Omental fat pad (tissue), 4 donors: ENCODE data around the gene HOXB1. TPM values are rescaled to one million over a fixed set of nuclear protein-coding genes. Genes with fewer than 3 reads are reported as not detected.

Experiments
- ATAC-seq: fragments of 150-250 bp; one replicate; pipeline ENCODE4 v1.9.1; 2016; ENCODE audit warnings: mild to moderate bottlenecking, moderate library complexity; ENCODE audit not compliant: low FRiP score
- DNase-seq: peaks from one replicate; pipeline ENCODE4 v3.0.0-alpha.2; 2019; ENCODE audit warnings: low spot score
- total RNA-seq, 4 donors: library from RNA; depleted of rRNA; stranded (reverse); fragments of >200 nt; gene quantifications; one replicate each; pipeline ENCODE4 v1.1.0, GENCODE V29; 2016
- TF ChIP-seq, protein P1 (sequence below), 3 donors: fragments of 450-650 bp; IDR thresholded peaks; one replicate each; pipeline ENCODE4 v1.5.1; 2016 to 2017; ENCODE audit warnings: antibody characterized with exemption in 3 of 3, mild to moderate bottlenecking in 3 of 3, moderate library complexity in 2 of 3

Gene HOXB1
- total RNA-seq, 4 donors from 2014 or later = not detected

DNA sequence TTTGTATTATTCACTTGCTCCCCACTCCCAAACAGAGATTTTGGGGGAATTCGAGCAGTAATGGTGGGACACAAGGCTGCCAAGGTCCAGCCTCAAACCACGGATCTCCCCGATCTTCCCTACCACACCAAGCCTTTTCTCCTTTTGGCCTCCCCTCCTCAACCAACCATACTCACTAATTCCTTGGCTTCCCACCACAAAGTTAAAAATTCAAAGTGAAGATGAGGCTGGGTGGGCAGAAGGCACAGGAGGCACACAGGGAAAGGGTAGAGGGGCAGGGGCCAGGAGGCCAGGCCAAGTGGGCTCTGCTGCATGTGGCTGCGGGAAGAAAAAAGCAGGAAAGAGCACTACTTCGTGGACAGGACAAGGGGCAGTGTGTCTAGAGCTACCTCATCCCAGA, 32.1 kb upstream of the HOXB1 start:
- TF ChIP-seq, protein P1, sequence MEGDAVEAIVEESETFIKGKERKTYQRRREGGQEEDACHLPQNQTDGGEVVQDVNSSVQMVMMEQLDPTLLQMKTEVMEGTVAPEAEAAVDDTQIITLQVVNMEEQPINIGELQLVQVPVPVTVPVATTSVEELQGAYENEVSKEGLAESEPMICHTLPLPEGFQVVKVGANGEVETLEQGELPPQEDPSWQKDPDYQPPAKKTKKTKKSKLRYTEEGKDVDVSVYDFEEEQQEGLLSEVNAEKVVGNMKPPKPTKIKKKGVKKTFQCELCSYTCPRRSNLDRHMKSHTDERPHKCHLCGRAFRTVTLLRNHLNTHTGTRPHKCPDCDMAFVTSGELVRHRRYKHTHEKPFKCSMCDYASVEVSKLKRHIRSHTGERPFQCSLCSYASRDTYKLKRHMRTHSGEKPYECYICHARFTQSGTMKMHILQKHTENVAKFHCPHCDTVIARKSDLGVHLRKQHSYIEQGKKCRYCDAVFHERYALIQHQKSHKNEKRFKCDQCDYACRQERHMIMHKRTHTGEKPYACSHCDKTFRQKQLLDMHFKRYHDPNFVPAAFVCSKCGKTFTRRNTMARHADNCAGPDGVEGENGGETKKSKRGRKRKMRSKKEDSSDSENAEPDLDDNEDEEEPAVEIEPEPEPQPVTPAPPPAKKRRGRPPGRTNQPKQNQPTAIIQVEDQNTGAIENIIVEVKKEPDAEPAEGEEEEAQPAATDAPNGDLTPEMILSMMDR (IDR thresholded peaks at IDR 0.05) = no peak
- DNase-seq (no peak), ATAC-seq (no peak)

DNA sequence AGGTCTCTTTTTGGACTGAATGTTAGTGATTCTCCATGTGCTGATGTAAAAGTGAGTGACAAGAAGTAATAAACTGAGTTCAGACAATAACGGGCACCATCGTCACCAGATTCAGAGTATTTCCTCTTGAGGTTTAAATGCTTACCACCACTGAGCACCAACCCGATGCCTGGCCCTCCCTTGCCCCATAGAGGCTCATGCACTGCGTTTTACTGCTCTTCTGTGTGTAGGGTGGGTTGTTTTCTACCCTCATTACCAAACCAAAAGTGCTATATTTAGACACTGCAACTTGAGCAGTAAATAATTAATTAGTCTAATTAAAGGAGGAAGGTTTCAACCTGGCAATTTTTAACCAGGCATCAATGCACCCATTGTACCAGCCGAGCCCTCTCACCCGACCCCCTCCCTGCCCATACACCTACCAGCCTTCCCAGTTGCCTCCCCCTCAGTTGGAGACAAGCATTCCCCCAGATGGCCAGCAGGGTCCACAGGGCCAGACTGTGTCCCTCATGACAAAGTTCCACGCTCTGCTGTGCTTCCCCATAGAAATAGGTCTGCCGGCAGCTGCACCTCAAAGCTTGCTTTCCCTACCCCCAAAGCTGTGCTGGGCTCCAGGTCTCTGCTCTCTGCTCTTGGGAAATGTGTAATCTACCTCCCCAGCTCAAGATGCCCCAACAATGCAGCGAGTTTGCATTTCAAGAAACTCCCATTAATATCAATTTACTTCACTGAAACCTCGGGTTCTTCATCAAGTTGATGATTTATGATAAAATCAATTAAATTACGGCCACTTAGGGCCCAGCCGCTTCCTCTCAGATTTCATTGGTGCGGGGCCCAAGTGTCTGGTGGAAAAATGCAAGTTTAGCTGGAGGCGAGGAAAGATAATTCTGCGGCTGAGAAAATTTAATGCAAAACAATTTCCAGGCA, 31.3 kb upstream of the HOXB1 start:
- TF ChIP-seq, protein P1 (IDR thresholded peaks at IDR 0.05) = no peak
- DNase-seq (no peak), ATAC-seq (no peak)

DNA sequence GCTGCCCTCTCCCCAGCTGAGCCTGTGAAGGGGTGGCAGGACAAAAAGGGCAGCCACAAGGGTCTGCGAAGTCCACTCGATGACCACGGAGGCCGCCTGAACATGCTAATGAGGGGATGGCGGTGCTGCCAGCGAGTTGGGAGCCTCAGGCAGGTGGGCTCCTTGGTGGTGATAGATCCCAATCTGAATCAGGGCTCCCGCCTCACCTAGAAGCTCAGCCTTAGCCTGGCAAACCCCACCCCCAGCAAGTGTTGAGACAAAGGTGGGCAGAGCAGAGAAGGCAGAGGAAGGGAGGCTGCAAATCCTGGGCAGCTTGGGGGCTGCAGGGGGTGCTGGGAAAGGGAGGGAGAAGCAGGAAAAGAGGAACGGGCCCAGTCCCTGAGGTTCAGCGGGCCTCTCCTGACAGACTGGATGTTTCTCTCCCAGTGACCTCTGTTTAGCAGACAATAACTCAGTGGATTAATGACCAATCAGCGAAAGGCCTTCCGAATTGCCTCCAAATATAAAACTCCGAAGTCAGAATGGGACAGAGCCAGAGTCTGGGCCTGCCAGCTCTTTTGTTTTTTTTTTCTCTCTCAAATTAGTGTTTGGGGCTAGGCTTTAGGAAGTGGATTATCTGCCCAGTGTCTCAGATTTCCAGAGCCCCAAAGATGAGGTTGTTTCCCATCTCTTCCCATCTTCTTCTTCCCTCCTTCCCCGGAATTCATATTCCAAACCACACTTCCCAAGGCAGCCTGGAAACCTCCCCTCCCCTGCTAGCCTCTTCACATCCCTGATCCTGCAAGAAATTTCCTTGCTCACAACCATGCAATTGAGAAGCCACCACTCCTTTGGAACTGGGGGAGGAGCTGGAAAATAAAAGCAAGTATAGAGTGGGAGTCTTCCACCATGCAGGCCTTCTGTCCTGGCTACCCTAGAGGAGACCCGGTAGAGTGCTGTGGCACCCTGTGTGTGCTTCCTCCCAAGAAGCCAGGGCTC, 29.3 kb upstream of the HOXB1 start:
- DNase-seq (no peak), ATAC-seq (no peak)
- TF ChIP-seq, protein P1 (IDR thresholded peaks at IDR 0.05) = no peak

DNA sequence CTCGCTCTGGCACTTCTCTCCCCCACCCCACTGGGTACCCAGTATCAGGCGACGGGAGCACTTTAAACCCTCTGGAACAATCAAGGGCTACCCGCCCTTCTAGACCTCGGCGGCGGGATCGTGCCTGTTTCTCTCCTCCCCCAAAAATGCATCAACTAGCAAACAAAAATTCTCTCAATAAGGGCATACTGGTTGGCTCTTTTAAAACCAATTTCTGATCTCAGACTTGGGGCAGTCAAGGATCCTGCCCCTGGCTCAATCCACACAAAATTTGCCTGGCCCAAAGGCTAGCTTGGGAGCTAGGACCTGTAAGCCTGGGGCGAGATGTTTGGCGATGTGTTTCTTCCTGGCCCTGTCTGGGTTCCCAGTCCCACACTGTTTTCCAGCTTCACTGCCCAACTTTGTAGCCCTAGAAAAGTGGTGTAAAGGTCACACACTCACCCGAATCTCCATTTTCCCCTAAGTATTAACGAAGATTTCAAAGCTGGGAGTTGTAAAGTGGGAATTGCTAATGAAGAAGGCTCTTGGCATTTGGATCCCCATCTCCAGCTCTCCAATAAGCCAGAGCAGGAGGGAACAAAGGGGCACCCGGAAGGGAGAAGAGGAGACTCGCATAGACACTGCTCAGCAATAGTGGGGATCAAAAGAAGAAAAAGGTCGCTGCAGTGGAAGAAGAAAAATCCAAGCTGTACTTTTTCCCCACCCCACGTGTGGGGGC, 28.5 kb upstream of the HOXB1 start:
- DNase-seq (no peak), ATAC-seq (no peak)
- TF ChIP-seq, protein P1 (IDR thresholded peaks at IDR 0.05) = no peak

DNA sequence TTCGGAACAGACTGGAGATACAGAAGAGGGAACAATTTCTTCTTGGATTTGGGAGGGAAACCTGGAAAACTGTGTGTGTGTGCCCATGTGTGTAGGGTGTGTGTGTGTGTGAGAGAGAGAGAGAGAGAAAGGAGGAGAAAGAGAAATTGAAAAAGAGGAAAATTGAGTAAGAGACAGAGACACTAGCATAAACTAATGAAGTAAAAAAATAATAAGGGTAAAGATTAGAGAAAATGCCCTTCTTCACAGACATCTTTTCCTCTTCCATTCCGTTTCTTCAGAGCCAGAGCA, 28.0 kb upstream of the HOXB1 start:
- TF ChIP-seq, protein P1 (IDR thresholded peaks at IDR 0.05) = no peak
- ATAC-seq (no peak), DNase-seq (no peak)

DNA sequence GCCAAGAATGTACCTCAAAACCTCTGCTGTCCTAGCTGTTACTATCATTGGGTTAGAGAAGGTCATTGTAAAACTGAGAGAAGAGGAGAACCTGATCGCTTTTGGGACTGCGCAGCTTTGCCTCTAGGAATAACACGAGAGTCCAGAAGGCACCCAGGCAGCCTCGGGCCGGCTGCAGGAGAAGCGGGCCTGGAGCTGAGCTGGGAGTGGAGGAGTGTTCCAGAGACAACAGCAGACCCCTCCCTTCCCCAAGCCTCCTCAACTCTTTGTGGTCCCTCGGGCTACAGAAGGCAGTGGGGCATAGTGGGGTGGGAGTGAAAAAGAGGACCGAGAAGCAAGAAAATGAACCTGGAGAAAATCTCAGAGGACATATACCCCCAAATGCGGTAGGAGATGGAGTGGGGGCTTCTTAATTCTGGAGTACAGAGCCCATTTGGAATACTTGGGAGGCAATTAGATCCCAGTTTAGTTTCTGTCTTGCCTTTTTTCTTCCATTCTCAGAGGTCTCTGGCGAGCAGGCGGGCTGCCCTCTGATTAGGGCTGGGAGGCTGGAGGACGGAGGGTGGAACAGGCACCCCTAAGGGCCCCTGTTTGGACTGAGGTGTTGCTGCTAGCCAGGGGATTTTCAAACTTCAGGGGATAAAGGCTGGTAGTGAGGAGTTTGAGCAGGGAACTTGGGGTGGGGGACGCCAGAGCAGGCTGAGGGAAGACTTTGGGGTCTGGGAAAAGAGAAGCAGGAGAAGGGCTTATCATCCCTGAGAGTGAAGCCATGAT, 27.4 kb upstream of the HOXB1 start:
- TF ChIP-seq, protein P1 (IDR thresholded peaks at IDR 0.05) = no peak
- no peak for ATAC-seq
- DNase-seq = no peak
